HL-60 (cell line): ENCODE results near the gene PABPC1L.

ENCODE experiments used
- DNase-seq, 2 experiments: peaks; one replicate each; pipeline ENCODE4 v3.0.0-alpha.2; 2010 to 2020; ENCODE audit warnings: low read depth in 1 of 2, low spot score in 1 of 2
- H3K27ac ChIP-seq: fragments of 250-450 bp; sonication (Bioruptor Pico); replicated peaks from 2 replicates; pipeline ENCODE4 v1.5.1; 2020; ENCODE audit warnings: mild to moderate bottlenecking, moderate library complexity
- H3K27me3 ChIP-seq: fragments of 250-450 bp; sonication (Bioruptor Pico); 2 replicates; pipeline ENCODE4 v1.5.1; 2021; ENCODE audit warnings: mild to moderate bottlenecking, moderate library complexity; ENCODE audit not compliant: insufficient read depth, poor library complexity, severe bottlenecking
- H3K4me3 ChIP-seq: replicated peaks from 2 replicates; pipeline ENCODE4 v1.5.1; 2011; ENCODE audit warnings: mild to moderate bottlenecking, control low read depth, low read length; ENCODE audit not compliant: insufficient read depth
- GABPA ChIP-seq: IDR thresholded peaks from 2 replicates; pipeline ENCODE4 v1.6.1; 2012; ENCODE audit warnings: low read depth
- POLR2AphosphoS5 ChIP-seq: IDR thresholded peaks from 2 replicates; pipeline ENCODE4 v1.6.1; 2012; ENCODE audit warnings: low read depth
- SPI1 ChIP-seq: IDR thresholded peaks from 2 replicates; pipeline ENCODE4 v1.6.1; 2012; ENCODE audit warnings: low read depth, mild to moderate bottlenecking, borderline replicate concordance
- TF ChIP-seq, protein P1 (sequence below): IDR thresholded peaks from one replicate; pipeline ENCODE4 v1.5.1; 2011; ENCODE audit warnings: low read length, control low read depth, inconsistent platforms; ENCODE audit not compliant: insufficient read depth
- TF ChIP-seq, protein P2 (sequence below): IDR thresholded peaks from 2 replicates; pipeline ENCODE4 v1.6.1; 2012; ENCODE audit warnings: low read depth; ENCODE audit not compliant: insufficient replicate concordance

Gene PABPC1L

DNA sequence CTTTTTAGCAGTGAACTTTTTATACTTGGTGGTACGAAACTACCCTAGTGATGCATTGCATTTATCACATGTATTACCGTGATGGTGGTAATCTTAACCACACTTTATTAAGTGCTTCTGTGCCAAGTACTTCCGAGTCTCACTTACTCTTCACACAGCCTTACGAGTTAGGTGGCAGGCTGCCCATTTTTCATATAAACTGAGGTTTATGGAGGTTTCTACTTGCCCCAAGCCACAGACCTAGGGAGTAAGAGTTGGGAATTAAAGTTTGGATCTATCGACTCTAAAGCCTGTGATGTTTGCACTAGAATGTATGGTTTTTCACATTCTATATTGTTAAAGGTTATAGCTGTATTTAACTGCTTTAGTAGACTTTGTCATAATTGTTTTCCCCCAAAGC, 5.5 kb upstream of the PABPC1L start:
- no peak overlapping the region for H3K4me3 ChIP-seq
- no peaks in the 10 kb centered on the region for H3K27me3 ChIP-seq
- H3K27ac ChIP-seq: no peak overlapping the region
- no peak for DNase-seq
- TF ChIP-seq, protein P1, sequence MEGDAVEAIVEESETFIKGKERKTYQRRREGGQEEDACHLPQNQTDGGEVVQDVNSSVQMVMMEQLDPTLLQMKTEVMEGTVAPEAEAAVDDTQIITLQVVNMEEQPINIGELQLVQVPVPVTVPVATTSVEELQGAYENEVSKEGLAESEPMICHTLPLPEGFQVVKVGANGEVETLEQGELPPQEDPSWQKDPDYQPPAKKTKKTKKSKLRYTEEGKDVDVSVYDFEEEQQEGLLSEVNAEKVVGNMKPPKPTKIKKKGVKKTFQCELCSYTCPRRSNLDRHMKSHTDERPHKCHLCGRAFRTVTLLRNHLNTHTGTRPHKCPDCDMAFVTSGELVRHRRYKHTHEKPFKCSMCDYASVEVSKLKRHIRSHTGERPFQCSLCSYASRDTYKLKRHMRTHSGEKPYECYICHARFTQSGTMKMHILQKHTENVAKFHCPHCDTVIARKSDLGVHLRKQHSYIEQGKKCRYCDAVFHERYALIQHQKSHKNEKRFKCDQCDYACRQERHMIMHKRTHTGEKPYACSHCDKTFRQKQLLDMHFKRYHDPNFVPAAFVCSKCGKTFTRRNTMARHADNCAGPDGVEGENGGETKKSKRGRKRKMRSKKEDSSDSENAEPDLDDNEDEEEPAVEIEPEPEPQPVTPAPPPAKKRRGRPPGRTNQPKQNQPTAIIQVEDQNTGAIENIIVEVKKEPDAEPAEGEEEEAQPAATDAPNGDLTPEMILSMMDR: no peak
- TF ChIP-seq POLR2AphosphoS5 (no peak), GABPA (no peak), SPI1 (no peak)
- TF ChIP-seq, protein P2, sequence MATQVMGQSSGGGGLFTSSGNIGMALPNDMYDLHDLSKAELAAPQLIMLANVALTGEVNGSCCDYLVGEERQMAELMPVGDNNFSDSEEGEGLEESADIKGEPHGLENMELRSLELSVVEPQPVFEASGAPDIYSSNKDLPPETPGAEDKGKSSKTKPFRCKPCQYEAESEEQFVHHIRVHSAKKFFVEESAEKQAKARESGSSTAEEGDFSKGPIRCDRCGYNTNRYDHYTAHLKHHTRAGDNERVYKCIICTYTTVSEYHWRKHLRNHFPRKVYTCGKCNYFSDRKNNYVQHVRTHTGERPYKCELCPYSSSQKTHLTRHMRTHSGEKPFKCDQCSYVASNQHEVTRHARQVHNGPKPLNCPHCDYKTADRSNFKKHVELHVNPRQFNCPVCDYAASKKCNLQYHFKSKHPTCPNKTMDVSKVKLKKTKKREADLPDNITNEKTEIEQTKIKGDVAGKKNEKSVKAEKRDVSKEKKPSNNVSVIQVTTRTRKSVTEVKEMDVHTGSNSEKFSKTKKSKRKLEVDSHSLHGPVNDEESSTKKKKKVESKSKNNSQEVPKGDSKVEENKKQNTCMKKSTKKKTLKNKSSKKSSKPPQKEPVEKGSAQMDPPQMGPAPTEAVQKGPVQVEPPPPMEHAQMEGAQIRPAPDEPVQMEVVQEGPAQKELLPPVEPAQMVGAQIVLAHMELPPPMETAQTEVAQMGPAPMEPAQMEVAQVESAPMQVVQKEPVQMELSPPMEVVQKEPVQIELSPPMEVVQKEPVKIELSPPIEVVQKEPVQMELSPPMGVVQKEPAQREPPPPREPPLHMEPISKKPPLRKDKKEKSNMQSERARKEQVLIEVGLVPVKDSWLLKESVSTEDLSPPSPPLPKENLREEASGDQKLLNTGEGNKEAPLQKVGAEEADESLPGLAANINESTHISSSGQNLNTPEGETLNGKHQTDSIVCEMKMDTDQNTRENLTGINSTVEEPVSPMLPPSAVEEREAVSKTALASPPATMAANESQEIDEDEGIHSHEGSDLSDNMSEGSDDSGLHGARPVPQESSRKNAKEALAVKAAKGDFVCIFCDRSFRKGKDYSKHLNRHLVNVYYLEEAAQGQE: no peak

GRCh38 chr20:44908987-44909871, 631 bp upstream of the PABPC1L start:
- no peak for DNase-seq
- no peak overlapping the region for H3K27ac ChIP-seq
- TF ChIP-seq SPI1 (no peak), POLR2AphosphoS5 (no peak), GABPA (no peak)
- TF ChIP-seq, protein P1: no peak
- TF ChIP-seq, protein P2: no peak

GRCh38 chr20:44910690-44911262, 916 bp downstream of the PABPC1L start:
- TF ChIP-seq GABPA (no peak), SPI1 (no peak), POLR2AphosphoS5 (no peak)
- TF ChIP-seq, protein P2: no peak
- TF ChIP-seq, protein P1: no peak
- no peak for DNase-seq
- Histone ChIP-seq H3K27me3 (no peaks in the 10 kb centered on the region), H3K4me3 (peak overlapping the region; percentile 81), H3K27ac (no peak overlapping the region)

More at GRCh38 chr20:44908987-44909871, 631 bp upstream of the PABPC1L start:
- H3K27me3 ChIP-seq: no peaks in the 10 kb centered on the region
- peak overlapping the region; percentile 81 for H3K4me3 ChIP-seq
